A549 (cell line): ENCODE data around the gene PICK1.
"Not testable (repeated sequence)": the region's sequence is repeated elsewhere in the genome, so short reads cannot be mapped to it uniquely, and the experiment has no call there.

Source experiments
- BHLHE40 ChIP-seq: IDR thresholded peaks from 2 replicates; pipeline ENCODE4 v1.6.1; 2012; ENCODE audit warnings: low read depth, low read length, inconsistent platforms
- CEBPB ChIP-seq, 2 experiments: fragments of >200 bp in 1 of 2; sonication (Bioruptor Twin) in 1 of 2; formaldehyde crosslinking in 1 of 2; IDR thresholded peaks; 2 replicates each; pipeline ENCODE4 v1.6.1; 2012 to 2016
- CHD4 ChIP-seq: fragments of 200-600 bp; sonication (generic); IDR thresholded peaks from 2 replicates; pipeline ENCODE4 v1.6.1; 2016; ENCODE audit warnings: antibody characterized with exemption, mild to moderate bottlenecking, borderline replicate concordance
- CTCF ChIP-seq: fragments of >200 bp; sonication (Bioruptor Twin); formaldehyde crosslinking; IDR thresholded peaks from 3 replicates; pipeline ENCODE4 v1.5.1; 2016
- EP300 ChIP-seq, 2 experiments: fragments of >200 bp; sonication (Bioruptor Twin); formaldehyde crosslinking; IDR thresholded peaks; 2 replicates in 1 of 2; 3 replicates in 1 of 2; pipeline ENCODE4 v1.6.1; 2016 to 2017
- JUNB ChIP-seq: fragments of >200 bp; sonication (Bioruptor Twin); formaldehyde crosslinking; IDR thresholded peaks from 2 replicates; pipeline ENCODE4 v1.6.1; 2016
- MYC ChIP-seq: IDR thresholded peaks from 2 replicates; pipeline ENCODE4 v1.6.1; 2012; ENCODE audit warnings: mild to moderate bottlenecking, inconsistent platforms, low read length, improper control_type of control experiment, borderline replicate concordance
- PBX3 ChIP-seq: IDR thresholded peaks from 2 replicates; pipeline ENCODE4 v1.6.1; 2012
- POLR2A ChIP-seq: IDR thresholded peaks from 2 replicates; pipeline ENCODE4 v1.6.1; 2012; ENCODE audit warnings: mild to moderate bottlenecking, low read length
- RAD21 ChIP-seq, 2 experiments: fragments of >200 bp in 1 of 2; sonication (Bioruptor Twin) in 1 of 2; formaldehyde crosslinking in 1 of 2; IDR thresholded peaks in 1 of 2; conservative IDR thresholded peaks in 1 of 2; 2 replicates in 1 of 2; 3 replicates in 1 of 2; pipeline ENCODE4 v1.6.1; 2012 to 2018; ENCODE audit warnings: inconsistent platforms in 1 of 2
- RCOR1 ChIP-seq: fragments of 150-350 bp; IDR thresholded peaks from 2 replicates; pipeline ENCODE4 v1.6.1; 2014; ENCODE audit warnings: antibody characterized with exemption, low read length, low read depth
- RFX5 ChIP-seq: fragments of 450-650 bp; IDR thresholded peaks from 2 replicates; pipeline ENCODE4 v1.7.1; 2014; ENCODE audit warnings: antibody characterized with exemption, mild to moderate bottlenecking, moderate library complexity
- ZFP36 ChIP-seq: fragments of 450-650 bp; IDR thresholded peaks from 2 replicates; pipeline ENCODE4 v1.6.1; 2014; ENCODE audit warnings: borderline replicate concordance; ENCODE audit not compliant: partially characterized antibody

GRCh38 chr22:38079208-38079607 is 22.0 kb downstream of the PICK1 start:
- TF ChIP-seq JUNB; CHD4; CTCF; PBX3; RCOR1; CEBPB (IDR thresholded peaks at IDR 0.05); BHLHE40; RFX5; EP300 (IDR thresholded peaks at IDR 0.05); MYC; POLR2A; ZFP36; RAD21 (conservative IDR thresholded peaks at IDR 0.05 in 1 of 2, IDR thresholded peaks at IDR 0.05 in 1 of 2): not testable (repeated sequence)
